Measurements from ENCODE around the gene COCH. TPM values are rescaled to one million over a fixed set of nuclear protein-coding genes. Genes with fewer than 3 reads are reported as not detected.

COCH gene
- total RNA-seq, 2 experiments from 2014 or later = not detected

DNA sequence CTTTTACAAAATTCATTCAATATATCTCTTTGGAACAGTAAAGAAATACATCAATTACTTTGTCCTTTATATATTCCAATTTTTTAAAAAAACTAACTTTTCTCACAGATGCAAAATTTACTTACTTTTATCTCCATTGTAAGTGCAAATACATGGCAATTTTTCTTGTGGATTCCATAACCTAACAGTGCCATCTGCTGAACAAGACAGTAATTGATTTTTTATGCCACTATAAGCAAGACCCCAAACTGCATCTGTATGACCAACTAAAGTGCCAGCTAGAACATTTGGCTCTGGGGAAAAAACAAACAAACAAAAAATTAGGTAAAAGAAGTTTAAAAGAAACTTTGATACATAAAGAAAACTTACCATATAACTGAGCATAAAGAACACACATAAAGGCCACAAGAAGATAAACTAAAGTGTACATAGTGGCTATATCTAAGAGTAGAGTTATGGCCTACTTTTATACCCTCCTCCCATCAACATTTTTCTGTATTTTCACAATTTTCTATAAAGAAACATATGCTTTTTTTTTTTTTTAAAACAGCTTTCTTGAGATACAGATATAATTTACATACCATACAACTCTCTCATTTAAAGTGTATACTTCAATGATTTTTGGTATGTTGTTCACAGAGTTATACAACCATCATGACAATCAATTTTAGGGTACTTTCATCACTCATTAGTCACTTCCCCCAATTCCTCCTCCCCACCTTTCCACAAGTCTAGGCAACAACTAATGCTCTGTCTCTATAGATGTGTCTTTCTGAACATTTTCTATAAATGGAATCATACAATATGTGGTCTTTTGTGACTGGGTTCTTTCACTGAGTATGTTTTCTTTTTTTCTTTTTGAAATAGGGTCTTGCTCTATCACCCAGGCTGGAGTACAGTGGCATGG, 32.6 kb downstream of the COCH start:
- no peak overlapping the region for H3K27ac ChIP-seq (ENCODE audit: low read depth in 1 of 2, low read length in 2 of 2)
- H3K9me3 ChIP-seq (ENCODE audit: control insufficient read depth in 1 of 2, insufficient read depth in 1 of 2, low read length in 2 of 2) = no peaks in the 10 kb centered on the region
- no peaks in the 10 kb centered on the region for H3K9me3 Mint-ChIP-seq
- peaks cover 41% of the 10 kb centered on the region for H3K36me3 ChIP-seq (ENCODE audit: insufficient read depth, low read length)
- H3K4me1 Mint-ChIP-seq (ENCODE audit: low read depth) = no peaks in the 10 kb centered on the region
- H3K36me3 Mint-ChIP-seq (ENCODE audit: low read depth) = peaks cover 47% of the 10 kb centered on the region
- intact Hi-C loops (cut with DNase I, micrococcal nuclease) = loop anchor here (1.0 to 10.0 kb wide), 3 partner anchors 250 to 532 kb away; no protein-coding TSS in a partner anchor
- ATAC-seq (ENCODE audit: poor library complexity) (no peak), DNase-seq (peak in 3 of 14 experiments; percentile 8 to 20 (median 18))
- TF ChIP-seq, protein P1, sequence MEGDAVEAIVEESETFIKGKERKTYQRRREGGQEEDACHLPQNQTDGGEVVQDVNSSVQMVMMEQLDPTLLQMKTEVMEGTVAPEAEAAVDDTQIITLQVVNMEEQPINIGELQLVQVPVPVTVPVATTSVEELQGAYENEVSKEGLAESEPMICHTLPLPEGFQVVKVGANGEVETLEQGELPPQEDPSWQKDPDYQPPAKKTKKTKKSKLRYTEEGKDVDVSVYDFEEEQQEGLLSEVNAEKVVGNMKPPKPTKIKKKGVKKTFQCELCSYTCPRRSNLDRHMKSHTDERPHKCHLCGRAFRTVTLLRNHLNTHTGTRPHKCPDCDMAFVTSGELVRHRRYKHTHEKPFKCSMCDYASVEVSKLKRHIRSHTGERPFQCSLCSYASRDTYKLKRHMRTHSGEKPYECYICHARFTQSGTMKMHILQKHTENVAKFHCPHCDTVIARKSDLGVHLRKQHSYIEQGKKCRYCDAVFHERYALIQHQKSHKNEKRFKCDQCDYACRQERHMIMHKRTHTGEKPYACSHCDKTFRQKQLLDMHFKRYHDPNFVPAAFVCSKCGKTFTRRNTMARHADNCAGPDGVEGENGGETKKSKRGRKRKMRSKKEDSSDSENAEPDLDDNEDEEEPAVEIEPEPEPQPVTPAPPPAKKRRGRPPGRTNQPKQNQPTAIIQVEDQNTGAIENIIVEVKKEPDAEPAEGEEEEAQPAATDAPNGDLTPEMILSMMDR (IDR thresholded peaks at IDR 0.05) = no peak
- CTCF ChIA-PET = interaction anchor here (0.6 to 1.1 kb wide), 3 partner anchors 9 to 119 kb away, joined by 3 to 4 read pairs (median 3); partner anchors contain the start of gene AP4S1
- no peak overlapping the region for H3K27ac Mint-ChIP-seq
- no peak overlapping the region for H3K4me3 ChIP-seq (ENCODE audit: low read length)
- H3K27me3 ChIP-seq (ENCODE audit: control insufficient read depth in 1 of 2, insufficient read depth in 2 of 2, low read length in 2 of 2) = no peaks in the 10 kb centered on the region
- no peak overlapping the region for H3K4me3 Mint-ChIP-seq
- no peaks in the 10 kb centered on the region for H3K27me3 Mint-ChIP-seq
- H3K4me1 ChIP-seq (ENCODE audit: insufficient read depth, low read length) = no peaks in the 10 kb centered on the region
- POLR2A ChIA-PET = no interaction called here

DNA sequence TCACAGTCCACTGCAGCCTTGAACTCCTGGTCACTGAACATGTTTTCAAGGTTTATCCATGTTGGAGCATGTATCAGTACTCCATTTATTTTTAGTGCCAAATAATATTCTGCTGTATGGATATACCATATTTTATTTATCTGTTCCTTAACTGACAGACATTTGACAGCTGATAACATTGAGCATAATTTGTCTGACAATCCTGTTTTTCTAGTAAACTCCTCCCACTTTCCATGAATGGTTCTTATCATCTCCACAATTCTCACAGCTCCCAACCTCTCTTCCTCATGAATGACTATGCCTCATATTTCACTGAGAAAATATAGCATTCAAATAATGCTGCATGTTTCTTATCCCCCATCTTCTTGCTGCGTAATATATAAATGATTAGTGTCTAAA, 33.3 kb downstream of the COCH start:
- CTCF ChIA-PET = interaction anchor here (0.6 to 1.1 kb wide), 3 partner anchors 9 to 118 kb away, joined by 3 to 4 read pairs (median 3); partner anchors contain the start of gene AP4S1
- H3K9me3 Mint-ChIP-seq = no peaks in the 10 kb centered on the region
- no peaks in the 10 kb centered on the region for H3K27me3 ChIP-seq (ENCODE audit: control insufficient read depth in 1 of 2, insufficient read depth in 2 of 2, low read length in 2 of 2)
- ATAC-seq (ENCODE audit: poor library complexity) (no peak), DNase-seq (no peak)
- H3K4me3 Mint-ChIP-seq = no peak overlapping the region
- H3K27ac Mint-ChIP-seq = no peak overlapping the region
- POLR2A ChIA-PET = no interaction called here
- H3K4me1 Mint-ChIP-seq (ENCODE audit: low read depth) = no peaks in the 10 kb centered on the region
- no peaks in the 10 kb centered on the region for H3K4me1 ChIP-seq (ENCODE audit: insufficient read depth, low read length)
- H3K4me3 ChIP-seq (ENCODE audit: low read length) = no peak overlapping the region
- H3K9me3 ChIP-seq (ENCODE audit: control insufficient read depth in 1 of 2, insufficient read depth in 1 of 2, low read length in 2 of 2) = no peaks in the 10 kb centered on the region
- TF ChIP-seq, protein P1 (IDR thresholded peaks at IDR 0.05) = no peak
- no peak overlapping the region for H3K27ac ChIP-seq (ENCODE audit: low read depth in 1 of 2, low read length in 2 of 2)
- peaks cover 42% of the 10 kb centered on the region for H3K36me3 Mint-ChIP-seq (ENCODE audit: low read depth)
- intact Hi-C loops (cut with DNase I, micrococcal nuclease) = loop anchor here (5.0 to 10.0 kb wide), 2 partner anchors 250 to 533 kb away; no protein-coding TSS in a partner anchor
- peaks cover 41% of the 10 kb centered on the region for H3K36me3 ChIP-seq (ENCODE audit: insufficient read depth, low read length)
- no peaks in the 10 kb centered on the region for H3K27me3 Mint-ChIP-seq

DNA sequence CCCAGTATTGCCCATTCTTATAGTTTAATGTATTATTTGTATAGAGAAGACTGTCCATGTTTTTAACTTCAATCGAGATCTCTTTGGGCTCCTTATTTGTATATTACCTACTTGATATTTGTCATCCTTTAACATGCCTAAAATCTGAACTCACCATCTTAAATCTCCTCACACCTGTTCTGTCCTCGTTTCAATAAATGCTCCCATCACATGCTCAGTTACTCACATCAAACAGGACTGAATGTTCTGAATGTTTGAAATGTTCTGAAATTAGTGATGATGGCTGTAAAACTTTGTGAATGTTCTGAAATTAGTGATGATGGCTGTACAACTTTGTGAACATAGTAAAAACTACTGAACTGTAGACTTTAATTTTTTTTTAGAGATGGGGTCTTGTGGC, 34.5 kb downstream of the COCH start:
- Mint-ChIP-seq H3K4me1 (ENCODE audit: low read depth) (no peaks in the 10 kb centered on the region), H3K36me3 (ENCODE audit: low read depth) (peaks cover 35% of the 10 kb centered on the region), H3K27ac (no peak overlapping the region), H3K9me3 (no peaks in the 10 kb centered on the region), H3K4me3 (no peak overlapping the region), H3K27me3 (no peaks in the 10 kb centered on the region)
- Histone ChIP-seq H3K27ac (ENCODE audit: low read depth in 1 of 2, low read length in 2 of 2) (no peak overlapping the region), H3K27me3 (ENCODE audit: control insufficient read depth in 1 of 2, insufficient read depth in 2 of 2, low read length in 2 of 2) (no peaks in the 10 kb centered on the region), H3K4me3 (ENCODE audit: low read length) (no peak overlapping the region), H3K9me3 (ENCODE audit: control insufficient read depth in 1 of 2, insufficient read depth in 1 of 2, low read length in 2 of 2) (no peaks in the 10 kb centered on the region), H3K36me3 (ENCODE audit: insufficient read depth, low read length) (peaks cover 40% of the 10 kb centered on the region), H3K4me1 (ENCODE audit: insufficient read depth, low read length) (no peaks in the 10 kb centered on the region)
- TF ChIP-seq, protein P1 (IDR thresholded peaks at IDR 0.05) = no peak
- ChIA-PET POLR2A (no interaction called here), CTCF (no interaction called here)
- ATAC-seq (ENCODE audit: poor library complexity) = no peak
- intact Hi-C loops (cut with DNase I, micrococcal nuclease) = loop anchor here (5.0 to 10.0 kb wide), 2 partner anchors 252 to 534 kb away; no protein-coding TSS in a partner anchor
- no peak for DNase-seq
